Measurements from ENCODE around the gene ASCC1. TPM values are rescaled to one million over a fixed set of nuclear protein-coding genes. Genes with fewer than 3 reads are reported as not detected.
"Not testable (repeated sequence)": the region's sequence is repeated elsewhere in the genome, so short reads cannot be mapped to it uniquely, and the experiment has no call there.

The ASCC1 gene
- total RNA-seq, 1 donor from 2014 or later = 38.6 TPM

DNA sequence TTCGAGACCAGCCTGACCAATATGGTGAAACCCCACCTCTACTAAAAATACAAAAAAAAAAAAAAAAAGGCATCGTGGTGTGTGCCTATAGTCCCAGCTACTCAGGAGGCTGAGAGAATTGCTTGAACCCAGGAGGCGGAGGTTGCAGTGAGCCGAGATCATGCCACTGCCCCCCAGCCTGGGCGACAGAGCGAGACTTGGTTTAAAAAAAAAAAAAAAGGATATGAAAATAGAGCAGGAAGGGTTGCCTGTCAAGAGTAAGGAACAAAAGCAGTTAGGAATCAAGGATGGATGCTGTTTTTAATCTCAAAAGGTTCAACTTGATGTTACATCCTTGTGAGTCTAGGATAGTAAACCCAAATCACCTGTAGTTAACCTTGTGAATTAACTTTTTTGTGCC lies 11.8 kb upstream of the ASCC1 start:
- no peaks in the 10 kb centered on the region for H3K36me3 ChIP-seq (ENCODE audit: control insufficient read depth, insufficient read depth, low read length)
- H3K27me3 ChIP-seq (ENCODE audit: control insufficient read depth, insufficient read depth, low read length) = no peaks in the 10 kb centered on the region

DNA sequence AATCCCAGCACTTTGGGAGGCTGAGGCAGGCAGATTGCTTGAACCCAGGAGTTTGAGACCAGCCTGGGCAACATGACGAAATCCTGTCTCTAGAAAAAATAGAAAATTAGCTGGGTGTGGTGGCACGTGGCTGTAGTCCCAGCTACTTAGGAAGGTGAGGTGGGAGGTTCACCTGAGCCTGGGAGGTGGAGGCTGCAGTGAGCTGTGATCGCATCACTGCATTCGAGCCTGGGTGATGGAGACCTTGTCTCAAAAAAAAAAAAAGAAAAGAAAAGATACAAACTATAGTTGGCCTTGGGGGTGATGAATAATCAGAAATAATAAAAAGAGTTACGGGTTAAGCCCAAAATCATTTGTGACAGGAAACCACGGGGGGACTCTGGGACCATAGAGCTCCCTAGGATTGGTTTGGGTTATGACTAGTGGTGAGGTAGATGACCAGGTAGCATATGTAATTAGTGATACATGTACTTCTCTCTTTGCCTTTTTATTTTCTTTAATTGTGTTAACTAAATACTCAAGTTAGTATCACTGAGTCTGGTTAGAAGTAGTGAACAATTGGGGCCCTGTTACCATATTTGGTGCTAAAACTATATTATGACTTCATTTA lies 10.4 kb upstream of the ASCC1 start:
- no peaks in the 10 kb centered on the region for H3K36me3 ChIP-seq (ENCODE audit: control insufficient read depth, insufficient read depth, low read length)
- TF ChIP-seq, protein P1, sequence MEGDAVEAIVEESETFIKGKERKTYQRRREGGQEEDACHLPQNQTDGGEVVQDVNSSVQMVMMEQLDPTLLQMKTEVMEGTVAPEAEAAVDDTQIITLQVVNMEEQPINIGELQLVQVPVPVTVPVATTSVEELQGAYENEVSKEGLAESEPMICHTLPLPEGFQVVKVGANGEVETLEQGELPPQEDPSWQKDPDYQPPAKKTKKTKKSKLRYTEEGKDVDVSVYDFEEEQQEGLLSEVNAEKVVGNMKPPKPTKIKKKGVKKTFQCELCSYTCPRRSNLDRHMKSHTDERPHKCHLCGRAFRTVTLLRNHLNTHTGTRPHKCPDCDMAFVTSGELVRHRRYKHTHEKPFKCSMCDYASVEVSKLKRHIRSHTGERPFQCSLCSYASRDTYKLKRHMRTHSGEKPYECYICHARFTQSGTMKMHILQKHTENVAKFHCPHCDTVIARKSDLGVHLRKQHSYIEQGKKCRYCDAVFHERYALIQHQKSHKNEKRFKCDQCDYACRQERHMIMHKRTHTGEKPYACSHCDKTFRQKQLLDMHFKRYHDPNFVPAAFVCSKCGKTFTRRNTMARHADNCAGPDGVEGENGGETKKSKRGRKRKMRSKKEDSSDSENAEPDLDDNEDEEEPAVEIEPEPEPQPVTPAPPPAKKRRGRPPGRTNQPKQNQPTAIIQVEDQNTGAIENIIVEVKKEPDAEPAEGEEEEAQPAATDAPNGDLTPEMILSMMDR (IDR thresholded peaks at IDR 0.05; ENCODE audit: insufficient read depth, low read length, poor library complexity, severe bottlenecking) = no peak
- H3K4me3 ChIP-seq (ENCODE audit: low read depth, low read length) = no peak overlapping the region
- H3K27me3 ChIP-seq (ENCODE audit: control insufficient read depth, insufficient read depth, low read length) = no peaks in the 10 kb centered on the region
- no peak for DNase-seq (ENCODE audit: low read depth)

More for the DNA sequence above, 11.8 kb upstream of the ASCC1 start:
- no peak overlapping the region for H3K4me3 ChIP-seq (ENCODE audit: low read depth, low read length)
- TF ChIP-seq, protein P1 (IDR thresholded peaks at IDR 0.05; ENCODE audit: insufficient read depth, low read length, poor library complexity, severe bottlenecking) = no peak
- no peak for DNase-seq (ENCODE audit: low read depth)

DNA sequence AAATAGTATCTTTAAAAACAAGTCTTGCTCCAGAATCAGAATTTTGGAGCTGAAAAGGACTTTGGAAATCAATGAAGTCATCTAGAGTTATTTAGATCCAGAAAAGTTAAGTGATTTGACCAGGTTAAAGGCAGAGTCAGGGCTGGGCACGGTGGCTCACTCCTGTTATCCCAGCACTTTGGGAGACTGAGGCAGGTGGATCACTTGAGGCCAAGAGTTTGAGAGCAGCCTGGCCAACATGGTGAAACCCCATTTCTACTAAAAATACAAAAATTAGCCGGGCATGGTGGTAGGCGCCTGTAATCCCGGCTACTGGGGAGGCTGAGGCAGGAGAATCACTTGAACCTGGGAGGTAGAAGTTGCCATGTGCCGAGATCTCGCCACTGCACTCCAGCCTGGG lies 8.1 kb upstream of the ASCC1 start:
- H3K27me3 ChIP-seq (ENCODE audit: control insufficient read depth, insufficient read depth, low read length); DNase-seq (ENCODE audit: low read depth); H3K36me3 ChIP-seq (ENCODE audit: control insufficient read depth, insufficient read depth, low read length); H3K4me3 ChIP-seq (ENCODE audit: low read depth, low read length): not testable (repeated sequence)

DNA sequence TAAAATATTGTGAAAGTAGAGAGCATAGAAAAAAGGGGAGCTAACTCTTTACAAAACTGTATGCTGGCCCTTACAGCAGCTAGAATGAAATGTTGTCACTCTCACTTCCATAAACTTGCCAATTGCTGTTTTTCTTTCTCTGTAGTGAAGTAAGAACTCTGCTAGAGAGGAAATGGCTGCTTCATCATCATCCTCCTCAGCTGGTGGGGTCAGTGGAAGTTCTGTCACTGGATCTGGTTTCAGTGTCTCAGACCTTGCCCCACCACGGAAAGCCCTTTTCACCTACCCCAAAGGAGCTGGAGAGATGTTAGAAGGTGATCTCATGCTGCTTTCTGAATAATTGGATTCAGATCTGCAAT lies 7.6 kb upstream of the ASCC1 start:
- DNase-seq (ENCODE audit: low read depth) = no peak
- no peaks in the 10 kb centered on the region for H3K36me3 ChIP-seq (ENCODE audit: control insufficient read depth, insufficient read depth, low read length)
- no peaks in the 10 kb centered on the region for H3K27me3 ChIP-seq (ENCODE audit: control insufficient read depth, insufficient read depth, low read length)
- no peak overlapping the region for H3K4me3 ChIP-seq (ENCODE audit: low read depth, low read length)
- TF ChIP-seq, protein P1 (IDR thresholded peaks at IDR 0.05; ENCODE audit: insufficient read depth, low read length, poor library complexity, severe bottlenecking) = no peak

DNA sequence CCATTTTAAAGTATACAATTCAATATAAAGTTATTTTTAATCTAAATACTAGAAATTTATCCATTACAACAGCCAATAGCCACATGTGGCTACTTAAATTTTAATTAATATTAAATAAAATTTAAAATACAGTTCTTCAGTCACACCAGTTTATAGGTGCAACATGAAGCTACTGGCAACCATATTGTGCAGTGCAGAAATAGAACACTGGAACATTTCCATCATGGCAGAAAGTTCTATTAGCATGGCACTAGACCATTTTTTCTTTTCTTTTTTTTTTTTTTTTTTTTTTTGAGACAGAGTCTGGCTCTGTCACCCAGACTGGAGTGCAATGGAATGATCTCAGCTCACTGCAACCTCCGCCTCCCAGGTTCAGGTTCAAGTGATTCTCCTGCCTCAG lies 5.2 kb upstream of the ASCC1 start:
- H3K4me3 ChIP-seq (ENCODE audit: low read depth, low read length) = no peak overlapping the region
- no peak for DNase-seq (ENCODE audit: low read depth)
- H3K27me3 ChIP-seq (ENCODE audit: control insufficient read depth, insufficient read depth, low read length) = no peaks in the 10 kb centered on the region
- TF ChIP-seq, protein P1 (IDR thresholded peaks at IDR 0.05; ENCODE audit: insufficient read depth, low read length, poor library complexity, severe bottlenecking) = no peak
- no peaks in the 10 kb centered on the region for H3K36me3 ChIP-seq (ENCODE audit: control insufficient read depth, insufficient read depth, low read length)

DNA sequence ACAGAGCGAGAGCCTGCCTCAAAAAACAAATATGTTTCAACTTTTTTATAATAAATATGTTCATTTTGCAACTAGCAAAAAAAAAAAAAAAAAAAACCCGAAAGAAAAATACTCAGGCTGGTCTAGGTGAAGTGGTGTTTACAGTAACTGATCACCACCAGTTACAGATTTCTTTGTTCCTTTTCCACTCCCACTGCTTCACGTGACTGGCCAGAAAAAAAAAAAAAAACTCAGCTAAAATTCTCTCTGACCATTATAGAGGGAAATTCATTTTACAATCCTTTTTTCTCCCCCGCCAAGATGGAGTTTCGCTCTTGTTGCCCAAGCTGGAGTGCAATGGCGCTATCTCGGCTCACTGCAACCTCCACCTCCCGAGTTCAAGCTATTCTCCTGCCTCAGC lies 4.6 kb upstream of the ASCC1 start:
- Histone ChIP-seq H3K4me3 (ENCODE audit: low read depth, low read length) (no peak overlapping the region), H3K27me3 (ENCODE audit: control insufficient read depth, insufficient read depth, low read length) (no peaks in the 10 kb centered on the region), H3K36me3 (ENCODE audit: control insufficient read depth, insufficient read depth, low read length) (no peaks in the 10 kb centered on the region)
- DNase-seq (ENCODE audit: low read depth) = no peak
- TF ChIP-seq, protein P1 (IDR thresholded peaks at IDR 0.05; ENCODE audit: insufficient read depth, low read length, poor library complexity, severe bottlenecking) = no peak
